ENCODE results near the gene GPR108.

GRCh38 chr19:6712231-6712630 lies 25.1 kb downstream of the GPR108 start:
- TF ChIP-seq, protein P1, sequence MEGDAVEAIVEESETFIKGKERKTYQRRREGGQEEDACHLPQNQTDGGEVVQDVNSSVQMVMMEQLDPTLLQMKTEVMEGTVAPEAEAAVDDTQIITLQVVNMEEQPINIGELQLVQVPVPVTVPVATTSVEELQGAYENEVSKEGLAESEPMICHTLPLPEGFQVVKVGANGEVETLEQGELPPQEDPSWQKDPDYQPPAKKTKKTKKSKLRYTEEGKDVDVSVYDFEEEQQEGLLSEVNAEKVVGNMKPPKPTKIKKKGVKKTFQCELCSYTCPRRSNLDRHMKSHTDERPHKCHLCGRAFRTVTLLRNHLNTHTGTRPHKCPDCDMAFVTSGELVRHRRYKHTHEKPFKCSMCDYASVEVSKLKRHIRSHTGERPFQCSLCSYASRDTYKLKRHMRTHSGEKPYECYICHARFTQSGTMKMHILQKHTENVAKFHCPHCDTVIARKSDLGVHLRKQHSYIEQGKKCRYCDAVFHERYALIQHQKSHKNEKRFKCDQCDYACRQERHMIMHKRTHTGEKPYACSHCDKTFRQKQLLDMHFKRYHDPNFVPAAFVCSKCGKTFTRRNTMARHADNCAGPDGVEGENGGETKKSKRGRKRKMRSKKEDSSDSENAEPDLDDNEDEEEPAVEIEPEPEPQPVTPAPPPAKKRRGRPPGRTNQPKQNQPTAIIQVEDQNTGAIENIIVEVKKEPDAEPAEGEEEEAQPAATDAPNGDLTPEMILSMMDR (IDR thresholded peaks at IDR 0.05; ENCODE audit: poor library complexity, severe bottlenecking) = no peak
- TF ChIP-seq EP300 (conservative IDR thresholded peaks at IDR 0.05; ENCODE audit: poor library complexity, severe bottlenecking) = no peak
- no peak for TF ChIP-seq EZH2 (IDR thresholded peaks at IDR 0.05; ENCODE audit: borderline replicate concordance, insufficient read depth, low read length, poor library complexity, severe bottlenecking)
- TF ChIP-seq SMC3 (conservative IDR thresholded peaks at IDR 0.05; ENCODE audit: poor library complexity) = no peak
- no peak for TF ChIP-seq POLR2AphosphoS5 (IDR thresholded peaks at IDR 0.05)
- TF ChIP-seq REST (IDR thresholded peaks at IDR 0.05; ENCODE audit: borderline replicate concordance) = no peak
- TF ChIP-seq RAD21 (conservative IDR thresholded peaks at IDR 0.05) = no peak
- TF ChIP-seq MXI1 (conservative IDR thresholded peaks at IDR 0.05; ENCODE audit: poor library complexity, severe bottlenecking) = no peak
- TF ChIP-seq TAF1 (IDR thresholded peaks at IDR 0.05; ENCODE audit: low read depth) = no peak
